ENCODE measurements around the gene CISD3. TPM values are rescaled to one million over a fixed set of nuclear protein-coding genes. Genes with fewer than 3 reads are reported as not detected.

CISD3 gene
- total RNA-seq, 1 donor from 2014 or later, result 5.6 TPM

GRCh38 chr17:38732376-38733281 is 2.5 kb downstream of the CISD3 start:
- no peak for TF ChIP-seq CTCF (IDR thresholded peaks at IDR 0.05; ENCODE audit: unreplicated experiment)
- peak overlapping the region; percentile 16 for H3K4me3 Mint-ChIP-seq
- no peak overlapping the region for H3K27ac Mint-ChIP-seq
- no peaks in the 10 kb centered on the region for H3K27me3 Mint-ChIP-seq (ENCODE audit: low read depth)
- H3K4me1 Mint-ChIP-seq, result peaks cover 13% of the 10 kb centered on the region
- DNase-seq (ENCODE audit: low spot score in 2 of 2, unreplicated experiment in 2 of 2), result no peak
- no peaks in the 10 kb centered on the region for H3K9me3 Mint-ChIP-seq
- H3K36me3 Mint-ChIP-seq, result peaks cover 4% of the 10 kb centered on the region

- DNase-seq (ENCODE audit: low spot score in 2 of 2, unreplicated experiment in 2 of 2), result no peak
- TF ChIP-seq CTCF (IDR thresholded peaks at IDR 0.05; ENCODE audit: unreplicated experiment), result no peak
- H3K36me3 Mint-ChIP-seq, result peaks cover 9% of the 10 kb centered on the region
- no peaks in the 10 kb centered on the region for H3K9me3 Mint-ChIP-seq
- H3K4me1 Mint-ChIP-seq, result peaks cover 13% of the 10 kb centered on the region
- H3K27ac Mint-ChIP-seq, result no peak overlapping the region
- no peak overlapping the region for H3K4me3 Mint-ChIP-seq
- H3K27me3 Mint-ChIP-seq (ENCODE audit: low read depth), result no peaks in the 10 kb centered on the region
Observed at GRCh38 chr17:38733282-38733981, 3.3 kb downstream of the CISD3 start.

- no peaks in the 10 kb centered on the region for H3K27me3 Mint-ChIP-seq (ENCODE audit: low read depth)
- TF ChIP-seq CTCF (IDR thresholded peaks at IDR 0.05; ENCODE audit: unreplicated experiment), result no peak
- no peaks in the 10 kb centered on the region for H3K9me3 Mint-ChIP-seq
- peaks cover 9% of the 10 kb centered on the region for H3K36me3 Mint-ChIP-seq
- no peak for DNase-seq (ENCODE audit: low spot score in 2 of 2, unreplicated experiment in 2 of 2)
- H3K27ac Mint-ChIP-seq, result no peak overlapping the region
- H3K4me1 Mint-ChIP-seq, result peaks cover 12% of the 10 kb centered on the region
- H3K4me3 Mint-ChIP-seq, result no peak overlapping the region
Observed at GRCh38 chr17:38733982-38734973, 4.1 kb downstream of the CISD3 start.

GRCh38 chr17:38735161-38735997 is 5.2 kb downstream of the CISD3 start:
- peak overlapping the region; percentile 39 for H3K27ac Mint-ChIP-seq
- no peaks in the 10 kb centered on the region for H3K27me3 Mint-ChIP-seq (ENCODE audit: low read depth)
- no peak overlapping the region for H3K4me3 Mint-ChIP-seq
- no peaks in the 10 kb centered on the region for H3K9me3 Mint-ChIP-seq
- H3K36me3 Mint-ChIP-seq, result peaks cover 9% of the 10 kb centered on the region
- H3K4me1 Mint-ChIP-seq, result peaks cover 9% of the 10 kb centered on the region
- peak; percentile 78 to 83 for DNase-seq (ENCODE audit: low spot score in 2 of 2, unreplicated experiment in 2 of 2)
- TF ChIP-seq CTCF (IDR thresholded peaks at IDR 0.05; ENCODE audit: unreplicated experiment), result peak; percentile 91
